ENCODE measurements around the gene DPEP2NB. TPM values are rescaled to one million over a fixed set of nuclear protein-coding genes. Genes with fewer than 3 reads are reported as not detected.

Gene DPEP2NB
- total RNA-seq, 1 donor from 2014 or later: not detected

- no peak for DNase-seq (ENCODE audit: extremely low read depth, low read depth, low spot score)
Measured at GRCh38 chr16:67964477-67965131, 51.1 kb downstream of the DPEP2NB start.

GRCh38 chr16:67963662-67964321 lies 51.9 kb downstream of the DPEP2NB start:
- no peak for DNase-seq (ENCODE audit: extremely low read depth, low read depth, low spot score)

Other genes starting within 250 kb of the DPEP2NB start
- gene RANBP10, start 209.4 kb downstream of the DPEP2NB start, total RNA-seq: 9.2 and 15.5 TPM in 2 replicates
- 0.39 and 0.88 TPM in 2 replicates for gene TSNAXIP1, start 209.0 kb downstream of the DPEP2NB start, total RNA-seq
- gene THAP11, start 173.6 kb downstream of the DPEP2NB start, total RNA-seq: 30.8 and 36.8 TPM in 2 replicates
- gene NUTF2, start 169.0 kb downstream of the DPEP2NB start, total RNA-seq: 253 and 269 TPM in 2 replicates
- 46.0 and 48.5 TPM in 2 replicates for gene CENPT, start 168.2 kb downstream of the DPEP2NB start, total RNA-seq
- gene EDC4, start 142.9 kb downstream of the DPEP2NB start, total RNA-seq: 73.3 and 75.7 TPM in 2 replicates
- gene NRN1L, start 131.0 kb downstream of the DPEP2NB start, total RNA-seq: 0.76 and 1.3 TPM in 2 replicates
- 22.4 and 36.7 TPM in 2 replicates for gene PSKH1, start 122.7 kb downstream of the DPEP2NB start, total RNA-seq
- gene CTRL, start 84.0 kb downstream of the DPEP2NB start, total RNA-seq: 0.12 and 0.34 TPM in 2 replicates
- 70.6 and 77.1 TPM in 2 replicates for gene PSMB10, start 79.1 kb downstream of the DPEP2NB start, total RNA-seq
- 8.0 and 20.0 TPM in 2 replicates for gene LCAT, start 71.8 kb downstream of the DPEP2NB start, total RNA-seq
- 44.6 and 99.8 TPM in 2 replicates for gene SLC12A4, start 47.3 kb downstream of the DPEP2NB start, total RNA-seq
- gene DPEP3, start 35.4 kb downstream of the DPEP2NB start, total RNA-seq: not detected in 2 replicates
- gene DPEP2, start 16.4 kb downstream of the DPEP2NB start, total RNA-seq: 0.23 TPM in 1 of 2 replicates, not detected in the other
- 5.3 and 7.5 TPM in 2 replicates for gene DDX28, start 7.3 kb upstream of the DPEP2NB start, total RNA-seq
- gene DUS2, start 7.4 kb upstream of the DPEP2NB start, total RNA-seq: 10.9 and 12.4 TPM in 2 replicates
- 17.1 and 22.8 TPM in 2 replicates for gene NFATC3, start 69.5 kb upstream of the DPEP2NB start, total RNA-seq
- 0.29 and 2.9 TPM in 2 replicates for gene ESRP2, start 220.2 kb upstream of the DPEP2NB start, total RNA-seq
- gene PLA2G15, start 229.5 kb upstream of the DPEP2NB start, total RNA-seq: 46.9 TPM in 2 replicates
- 15.8 and 32.6 TPM in 2 replicates for gene SLC7A6, start 248.6 kb upstream of the DPEP2NB start, total RNA-seq

Measured in glomerular endothelial cell (primary cell).